Activated CD4-positive, CD25-positive, alpha-beta regulatory T cell treated with anti-CD3 and anti-CD28 coated beads, Interleukin-2, amount 50 U/mL, for 16 hours (primary cell): ENCODE results near the gene FUZ.
"Not testable (repeated sequence)": the region's sequence is repeated elsewhere in the genome, so short reads cannot be mapped to it uniquely, and the experiment has no call there.

Source experiments
- DNase-seq: peaks from one replicate; pipeline ENCODE4 v3.0.0-alpha.2; 2020; ENCODE audit warnings: low read depth, low spot score

FUZ gene

DNA sequence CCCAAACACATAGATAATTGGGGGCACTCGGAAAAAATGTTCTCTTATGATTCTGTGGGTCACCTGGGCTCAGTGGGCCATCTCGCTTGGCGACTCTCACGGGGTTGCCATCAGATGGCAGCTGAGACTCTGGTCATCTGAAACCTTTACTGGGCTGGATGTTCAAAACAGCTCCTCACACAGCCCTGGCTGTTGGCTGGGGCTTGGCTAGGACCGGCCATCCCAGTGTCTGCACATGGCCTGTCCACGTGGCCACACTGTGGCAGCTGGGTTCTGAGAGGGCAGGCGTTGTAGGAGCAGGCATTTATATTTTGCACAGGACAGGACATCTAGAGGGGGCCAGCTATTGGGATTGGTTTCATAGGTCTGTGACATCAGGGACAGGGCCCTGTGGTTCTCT, 20.5 kb upstream of the FUZ start:
- DNase-seq = no peak

DNA sequence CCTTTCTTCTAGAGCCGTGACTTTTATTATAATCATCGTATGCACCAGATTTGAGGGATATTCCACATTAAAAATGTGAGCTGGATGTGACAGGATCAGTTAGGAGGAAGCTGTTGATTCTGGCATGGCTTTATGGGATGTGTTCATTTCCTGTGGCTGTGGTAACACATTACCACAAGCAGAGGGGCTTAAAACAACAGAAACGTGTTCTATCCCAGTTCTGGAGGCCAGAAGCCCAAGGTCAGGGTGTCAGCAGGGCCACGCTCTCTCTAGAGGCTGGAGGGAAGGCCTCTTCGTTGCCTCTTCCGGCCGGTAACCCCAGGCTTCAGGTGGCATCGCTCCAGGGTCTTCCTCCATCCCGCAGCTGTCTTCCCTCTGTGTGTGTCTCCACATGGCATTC, 19.5 kb upstream of the FUZ start:
- DNase-seq = no peak

DNA sequence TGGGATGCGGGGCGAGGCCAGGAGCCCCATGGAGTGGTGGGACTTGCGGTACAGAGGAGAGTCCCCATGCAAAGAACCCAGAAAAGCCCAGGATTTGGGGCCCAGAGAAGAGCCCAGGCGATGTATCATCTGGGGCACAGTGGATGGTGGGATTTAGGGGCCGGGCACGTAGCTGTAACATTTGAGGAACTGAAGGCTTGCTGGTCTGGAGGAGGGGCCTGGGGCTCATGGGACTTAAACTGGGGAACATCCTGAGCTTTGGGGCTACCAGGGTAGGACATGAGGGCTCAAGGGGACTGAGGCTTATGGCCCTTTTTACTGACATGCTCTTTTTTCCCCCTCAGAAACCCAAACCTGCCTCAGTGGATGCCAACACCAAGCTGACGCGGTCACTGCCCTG, 18.5 kb upstream of the FUZ start:
- no peak for DNase-seq

DNA sequence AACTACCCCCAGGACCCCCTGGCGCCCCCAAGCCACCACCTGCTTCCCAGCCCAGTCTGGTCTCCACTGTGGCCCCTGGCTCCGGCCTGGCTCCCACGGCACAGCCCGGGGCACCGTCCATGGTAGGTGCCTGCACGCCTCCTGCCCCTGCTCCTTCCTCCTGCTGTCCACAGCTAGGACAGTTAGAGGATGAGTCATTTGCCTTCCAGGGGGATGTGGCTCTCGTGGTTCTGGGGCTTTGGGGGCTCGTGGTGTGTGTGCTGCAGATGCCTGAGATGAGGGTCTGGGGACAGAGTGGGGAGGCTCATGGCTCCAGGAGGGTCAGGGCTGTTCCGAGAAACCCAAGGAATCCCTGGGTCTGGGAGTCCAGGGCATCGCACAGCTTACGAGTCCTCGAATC, 17.7 kb upstream of the FUZ start:
- DNase-seq = no peak

DNA sequence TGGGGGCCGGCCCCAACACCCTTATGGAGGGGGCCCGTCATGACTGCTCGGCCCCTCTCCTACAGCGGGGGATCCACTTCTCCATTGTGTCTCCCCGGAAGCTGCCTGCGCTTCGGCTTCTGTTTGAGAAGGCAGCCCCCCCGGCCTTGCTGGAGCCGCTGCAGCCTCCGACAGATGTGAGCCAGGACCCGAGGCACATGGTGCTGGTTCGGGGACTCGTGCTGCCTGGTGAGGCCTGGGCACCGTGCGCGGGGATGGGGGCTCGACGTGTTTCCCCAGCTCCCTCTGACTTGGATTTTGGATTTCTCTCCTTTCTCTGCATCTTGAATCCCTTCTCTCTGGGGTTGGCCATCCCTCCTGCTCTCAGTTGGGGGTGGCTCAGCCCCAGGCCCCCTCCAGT, 16.6 kb upstream of the FUZ start:
- no peak for DNase-seq

DNA sequence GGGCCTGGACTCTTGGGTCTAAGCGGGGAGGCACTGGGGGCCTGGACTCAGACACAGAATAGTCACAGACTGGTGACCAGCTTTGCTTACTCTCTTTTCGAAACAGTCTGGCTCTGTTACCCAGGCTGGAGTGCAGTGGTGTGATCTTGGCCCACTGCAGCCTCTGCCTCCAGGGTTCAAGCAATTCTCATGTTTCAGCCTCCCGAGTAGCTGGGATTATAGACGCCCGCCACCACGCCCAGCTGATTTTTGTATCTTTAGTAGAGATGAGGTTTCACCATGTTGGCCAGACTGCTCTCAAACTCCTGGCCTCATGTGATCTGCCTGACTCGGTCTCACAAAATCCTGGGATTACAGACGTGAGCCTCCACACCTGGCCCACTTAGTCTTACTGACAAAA, 16.1 kb upstream of the FUZ start:
- no peak for DNase-seq

DNA sequence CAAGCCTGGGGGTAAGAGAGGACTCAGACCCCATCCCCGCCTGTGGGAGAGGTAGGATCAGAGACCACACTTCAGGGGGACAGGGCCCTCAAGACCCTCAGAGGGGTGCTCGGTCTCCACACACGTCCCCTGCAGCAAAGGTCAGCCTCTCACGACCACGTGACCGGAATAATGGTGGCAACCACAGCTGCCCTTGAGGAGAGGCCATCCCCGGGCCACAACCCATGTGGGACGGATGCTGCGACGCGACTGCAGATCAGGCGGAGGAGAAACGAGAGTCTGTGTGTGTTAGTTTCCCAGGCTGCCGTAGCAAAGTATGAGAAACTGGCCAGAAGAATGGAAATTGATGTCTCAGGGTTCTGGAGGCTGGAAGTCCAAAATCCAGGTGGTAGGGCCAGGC, 13.9 kb upstream of the FUZ start:
- no peak for DNase-seq

DNA sequence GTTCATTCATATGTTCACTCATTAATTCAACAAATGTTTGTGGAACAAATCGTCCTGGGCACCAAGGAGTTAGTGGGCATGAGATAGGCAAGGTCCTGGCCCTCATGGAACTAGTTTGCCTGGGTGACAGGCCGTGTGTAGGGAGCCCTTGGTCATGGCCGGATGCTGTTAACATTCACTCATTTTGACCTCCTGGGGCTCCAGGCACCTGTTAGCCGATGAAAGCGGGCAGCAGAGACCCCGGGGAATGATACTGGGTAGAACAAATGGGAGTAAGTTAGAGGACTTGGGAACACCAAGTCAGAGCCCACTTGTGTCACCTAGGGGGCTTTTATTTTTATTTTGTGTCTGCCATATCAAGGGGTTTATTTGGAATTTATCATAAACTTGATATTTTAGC, 11.6 kb upstream of the FUZ start:
- no peak for DNase-seq

DNA sequence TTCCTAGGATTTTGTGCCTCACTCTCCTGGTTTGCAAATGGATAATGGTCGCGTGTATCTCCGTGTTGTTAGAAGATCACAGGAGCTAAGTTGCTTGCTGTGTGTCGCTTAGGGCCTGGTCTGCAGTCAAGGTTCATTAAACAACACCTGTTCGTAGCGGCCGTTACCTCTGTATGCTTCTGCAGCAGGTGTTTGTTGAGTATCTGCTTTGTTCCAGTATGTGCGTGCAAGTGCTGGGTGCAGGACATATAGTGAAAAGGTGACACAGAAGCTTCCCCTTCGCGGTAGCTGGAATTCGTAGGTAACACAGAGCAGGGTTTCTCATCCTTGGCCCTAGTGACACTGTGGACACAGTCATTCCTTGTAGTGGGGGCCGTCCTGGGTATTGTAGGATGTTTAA, 10.4 kb upstream of the FUZ start:
- DNase-seq = no peak

DNA sequence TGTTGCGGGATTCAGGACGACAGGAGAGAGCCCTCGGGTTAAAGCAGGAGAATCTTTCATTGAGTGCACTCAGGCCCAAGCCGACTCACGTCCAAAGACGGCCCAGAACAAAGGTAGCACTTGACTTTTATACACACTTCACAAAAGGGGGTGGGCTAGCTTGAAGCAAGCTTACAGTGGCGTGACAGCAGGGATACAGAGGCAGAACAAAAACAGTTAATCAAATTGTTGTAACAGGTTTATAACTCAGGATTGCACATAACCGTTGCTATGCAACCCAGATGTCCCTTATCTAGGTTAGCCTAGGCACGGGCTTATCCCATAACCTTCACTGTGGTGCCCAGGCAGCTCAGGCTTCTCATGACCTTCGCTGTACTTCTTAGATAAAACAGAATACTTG, 7.0 kb upstream of the FUZ start:
- DNase-seq = no peak

DNA sequence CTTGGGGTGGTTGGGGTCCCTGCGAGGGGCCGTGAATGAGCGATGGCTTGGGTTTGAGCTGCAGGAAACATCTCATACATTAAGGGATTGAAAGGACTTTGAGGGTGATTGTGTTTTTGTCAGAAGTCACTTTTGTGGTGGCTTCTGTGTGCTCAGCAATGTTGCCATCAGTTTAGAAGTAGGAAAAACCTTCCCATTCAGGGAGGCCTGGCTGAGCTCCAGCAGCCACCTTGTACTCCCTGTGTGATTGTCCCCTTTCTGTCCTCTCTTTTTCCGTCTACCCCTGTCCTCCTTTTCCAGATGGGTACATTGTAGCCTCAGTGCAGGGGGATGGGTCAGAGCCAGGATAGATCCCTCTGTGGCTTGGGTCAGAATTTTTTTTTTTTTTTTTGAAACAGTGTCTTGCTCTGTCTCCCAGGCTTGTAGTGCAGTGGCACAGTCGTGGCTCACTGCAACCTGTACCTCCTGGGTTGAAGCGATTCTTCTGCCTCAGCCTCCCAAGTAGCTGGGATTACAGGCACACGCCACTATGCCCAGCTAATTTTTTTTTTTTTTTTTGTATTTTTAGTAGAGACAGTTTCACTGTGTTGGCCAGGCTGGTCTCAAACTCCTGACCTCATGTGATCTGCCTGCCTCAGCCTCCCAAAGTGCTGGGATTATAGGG, 6.5 kb upstream of the FUZ start:
- DNase-seq = not testable (repeated sequence)

DNA sequence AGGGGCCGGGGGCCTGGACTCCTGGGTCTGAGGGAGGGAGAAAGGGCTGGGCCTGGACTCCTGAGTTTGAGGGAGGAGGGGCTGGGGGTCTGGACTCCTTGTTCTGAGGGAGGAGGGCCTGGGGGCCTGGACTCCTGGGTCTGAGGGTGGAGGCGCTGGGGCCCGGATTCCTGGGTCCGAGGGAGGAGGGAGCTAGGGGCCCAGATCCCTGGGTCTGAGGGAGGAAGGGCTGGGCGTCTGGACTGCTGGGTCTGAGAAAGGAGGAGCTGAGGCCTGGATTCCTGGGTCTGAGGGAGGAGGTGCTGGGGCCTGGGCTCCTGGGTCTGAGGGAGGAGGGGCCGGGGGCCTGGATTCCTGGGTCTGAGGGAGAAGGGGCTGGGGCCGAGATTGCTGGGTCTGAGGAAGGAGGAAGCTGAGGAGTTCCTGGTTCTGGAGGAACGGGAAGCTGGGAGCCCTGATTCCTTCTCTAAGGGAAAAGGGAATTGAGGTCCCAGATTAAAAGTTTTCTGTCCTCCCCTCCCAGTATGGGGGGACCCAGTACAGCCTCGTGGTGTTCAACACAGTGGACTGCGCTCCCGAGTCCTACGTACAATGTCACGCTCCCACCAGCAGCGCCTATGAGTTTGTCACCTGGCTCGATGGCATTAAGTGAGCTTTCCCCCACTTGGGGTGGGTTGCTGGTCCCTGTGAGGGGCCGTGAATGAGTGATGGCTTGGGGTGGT, 5.7 kb upstream of the FUZ start:
- DNase-seq = no peak

DNA sequence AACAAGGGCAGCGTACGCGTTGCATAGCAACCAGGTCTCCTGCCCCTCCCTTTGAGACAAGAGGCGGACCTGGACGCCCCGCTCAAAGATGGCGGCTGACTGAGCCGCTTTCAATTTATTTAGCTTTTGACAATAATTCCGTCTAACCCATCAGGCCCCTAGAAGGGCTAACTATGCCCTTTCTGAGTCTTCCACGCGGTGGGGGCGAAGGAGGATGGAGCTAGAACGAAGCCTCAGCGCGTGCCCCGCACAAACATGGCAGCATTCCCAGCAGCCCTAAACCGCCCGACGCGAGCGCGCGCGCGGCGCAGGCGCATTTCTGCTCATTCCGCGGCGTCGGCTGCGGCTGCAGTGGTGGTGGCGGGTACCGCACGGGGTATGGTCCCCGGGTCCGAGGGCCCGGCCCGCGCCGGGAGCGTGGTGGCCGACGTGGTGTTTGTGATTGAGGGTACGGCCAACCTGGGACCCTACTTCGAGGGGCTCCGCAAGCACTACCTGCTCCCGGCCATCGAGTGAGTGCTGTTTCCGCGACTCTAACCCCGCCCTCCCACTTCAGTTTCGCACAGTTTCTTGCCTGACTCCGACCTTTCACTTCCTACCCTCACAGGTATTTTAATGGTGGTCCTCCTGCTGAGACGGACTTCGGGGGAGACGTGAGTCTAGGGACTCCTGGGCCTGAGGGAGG, 5.0 kb upstream of the FUZ start, which contains the start of gene MED25:
Gene MED25, plus strand, starts transcription at position 326 of the 685 bp plus-strand sequence. Its CDS starts 53 bp downstream, at position 379.
- DNase-seq = peak; percentile 78

DNA sequence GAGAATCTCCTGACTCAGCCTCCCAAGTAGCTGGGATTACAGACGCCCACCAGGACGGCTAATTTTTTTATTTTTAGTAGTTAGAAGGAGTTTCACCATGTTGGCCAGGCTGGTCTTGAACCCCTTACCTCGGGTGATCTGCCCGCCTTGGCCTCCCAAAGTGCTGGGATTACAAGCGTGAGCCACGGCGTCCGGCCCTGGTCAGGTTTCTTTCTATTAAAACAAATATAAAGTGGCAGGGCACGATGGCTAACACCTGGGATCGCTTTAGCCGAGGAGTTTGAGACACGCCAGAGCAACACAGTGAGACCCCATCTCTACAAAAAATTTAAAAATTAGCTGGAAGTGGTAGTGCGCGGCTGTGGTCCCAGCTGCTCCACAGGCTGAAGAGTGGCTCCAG, 3.5 kb upstream of the FUZ start:
- DNase-seq = no peak

DNA sequence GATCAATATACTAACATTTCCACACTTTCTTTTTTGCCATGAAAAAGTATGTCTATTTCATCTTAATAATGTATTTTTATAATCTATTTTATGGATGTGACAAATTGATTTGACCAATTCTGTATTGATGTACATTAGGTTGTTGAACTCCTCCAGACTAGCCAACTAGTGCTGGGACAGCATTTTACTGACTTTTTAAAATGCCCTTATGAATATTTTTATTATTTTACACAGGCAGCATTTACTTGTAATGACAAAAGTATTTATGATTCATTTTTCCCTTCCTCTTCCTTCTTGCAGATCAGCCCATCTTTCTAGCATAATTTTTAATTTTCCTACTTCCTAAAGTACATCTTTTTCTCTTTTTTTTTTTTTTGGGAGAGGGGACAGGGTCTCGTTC, 918 bp upstream of the FUZ start:
- no peak for DNase-seq

DNA sequence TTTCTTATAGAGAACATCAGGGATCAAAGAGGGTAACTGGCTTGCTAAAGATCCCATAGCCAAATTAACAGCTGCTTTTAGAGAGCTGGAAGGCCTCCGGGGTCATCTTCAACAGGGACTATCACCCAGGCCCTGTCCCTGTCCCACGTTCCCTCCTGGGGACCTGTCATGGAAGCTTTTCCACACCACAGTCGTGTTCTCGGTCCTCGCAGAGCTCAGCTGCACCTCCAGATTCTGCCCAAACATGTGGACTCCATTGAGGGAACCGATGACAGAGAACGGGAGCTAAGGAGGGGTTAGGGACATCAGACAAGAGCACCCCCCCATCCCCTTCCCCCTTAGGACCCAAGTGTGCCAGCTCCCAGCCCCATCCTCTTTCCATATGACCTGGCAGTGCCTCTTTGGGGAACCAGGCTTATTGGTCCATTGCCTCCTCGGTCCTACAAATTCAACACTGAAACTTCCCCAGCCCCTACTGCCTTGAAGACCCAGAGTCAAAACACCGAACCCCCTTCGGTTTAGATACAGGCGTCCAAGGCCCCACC, 568 bp downstream of the FUZ start:
- DNase-seq = no peak

DNA sequence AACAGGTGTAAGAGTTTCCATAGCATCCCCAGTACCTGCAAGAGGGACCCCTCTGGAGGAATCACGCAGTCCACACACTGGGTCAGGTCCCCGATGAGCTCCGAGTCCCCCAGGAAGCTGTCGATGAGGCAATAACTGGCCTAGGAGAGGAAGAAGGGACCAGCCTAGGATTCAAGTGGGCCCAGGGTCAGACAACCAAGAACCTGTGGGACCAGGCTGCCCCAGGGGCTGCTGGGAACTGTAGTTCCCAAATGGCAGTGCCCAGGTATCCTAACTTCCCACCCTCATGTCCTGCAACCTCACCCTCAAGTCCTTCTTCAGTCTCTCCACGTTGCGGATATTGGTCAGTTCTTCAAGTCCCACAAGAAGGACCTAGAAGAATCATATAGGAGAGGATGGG, 1.8 kb downstream of the FUZ start:
- no peak for DNase-seq

DNA sequence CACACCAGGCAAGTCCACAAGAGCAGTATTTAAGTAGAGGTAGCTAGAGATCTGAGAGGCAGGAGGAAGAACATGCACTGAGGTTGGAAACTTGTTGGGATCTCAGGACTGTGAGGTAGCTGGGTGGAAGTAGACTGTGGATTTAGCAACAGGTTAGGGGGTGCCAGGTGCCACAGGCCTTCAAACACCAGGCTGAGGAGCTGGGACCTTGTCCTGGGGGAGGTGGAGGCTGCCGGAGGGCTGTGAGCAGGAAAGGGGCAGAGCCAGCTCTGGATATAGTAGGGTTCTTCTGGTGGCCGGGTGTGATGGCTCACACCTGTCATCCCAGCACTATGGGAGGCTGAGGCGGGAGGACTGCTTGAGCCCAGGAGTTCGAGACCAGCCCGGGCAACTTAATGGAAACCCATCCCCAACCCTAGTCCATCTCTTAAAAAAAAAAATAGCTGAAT, 3.1 kb downstream of the FUZ start:
- no peak for DNase-seq

DNA sequence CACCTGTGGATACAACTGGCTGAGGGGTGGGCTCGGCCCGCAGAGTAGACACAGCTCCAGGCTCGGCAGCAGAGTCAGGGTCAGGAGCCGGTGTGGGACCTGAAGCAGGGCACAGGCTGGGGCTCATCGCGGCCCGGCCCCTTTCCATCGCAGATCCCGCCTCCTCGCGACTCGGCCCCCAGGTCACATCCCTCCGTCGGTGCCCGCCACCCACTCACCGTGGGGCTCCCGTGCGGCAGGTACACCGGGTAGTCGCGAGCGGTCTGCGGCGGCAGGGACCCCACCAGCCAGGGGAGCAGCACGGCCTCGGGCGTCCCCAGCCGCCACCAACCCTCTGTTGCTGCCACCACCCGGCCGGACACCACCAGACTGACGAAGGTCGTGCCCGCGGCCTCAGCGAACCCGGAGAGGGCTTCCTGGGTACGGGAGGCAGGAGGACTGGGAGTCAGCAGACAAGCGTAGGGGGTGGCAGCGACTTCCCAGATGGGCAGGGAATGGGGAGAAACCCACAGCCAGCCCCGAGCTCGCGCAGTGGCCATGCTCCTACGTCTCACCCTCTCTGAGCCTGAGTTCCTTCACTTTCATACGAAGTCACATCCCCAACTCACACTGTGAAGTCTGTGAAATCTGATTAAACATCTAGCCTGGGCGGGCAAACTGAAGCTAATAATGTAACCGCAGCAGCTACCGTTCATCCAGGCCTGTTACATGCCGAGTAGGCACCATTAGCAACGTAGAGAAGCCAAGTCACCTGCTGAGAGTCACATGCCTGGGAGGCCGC, 3.7 kb downstream of the FUZ start:
- DNase-seq = peak; percentile 22

DNA sequence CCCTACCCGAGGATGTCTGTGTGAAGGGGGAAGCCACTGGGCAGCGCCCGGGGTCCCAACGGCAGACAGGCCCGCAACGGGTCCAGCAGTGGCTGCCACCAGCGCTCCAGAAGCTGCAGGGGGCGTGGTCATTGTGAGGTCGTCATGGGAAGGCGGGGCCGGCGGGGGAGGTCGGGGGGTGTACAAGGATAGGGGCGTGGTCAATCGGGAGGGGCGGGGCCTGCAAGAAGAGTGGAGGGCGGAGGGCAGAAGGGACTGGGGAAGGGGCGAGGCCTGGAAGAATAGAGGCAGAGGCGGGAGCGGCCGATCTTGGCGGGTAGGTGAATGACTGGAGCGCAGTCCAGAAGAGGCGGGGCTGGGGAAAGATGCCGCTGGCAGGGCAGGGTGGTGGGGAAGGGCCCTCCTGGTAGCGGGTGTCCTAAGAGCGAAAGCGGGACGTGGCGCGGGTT, 4.4 kb downstream of the FUZ start:
- DNase-seq = peak; percentile 66

DNA sequence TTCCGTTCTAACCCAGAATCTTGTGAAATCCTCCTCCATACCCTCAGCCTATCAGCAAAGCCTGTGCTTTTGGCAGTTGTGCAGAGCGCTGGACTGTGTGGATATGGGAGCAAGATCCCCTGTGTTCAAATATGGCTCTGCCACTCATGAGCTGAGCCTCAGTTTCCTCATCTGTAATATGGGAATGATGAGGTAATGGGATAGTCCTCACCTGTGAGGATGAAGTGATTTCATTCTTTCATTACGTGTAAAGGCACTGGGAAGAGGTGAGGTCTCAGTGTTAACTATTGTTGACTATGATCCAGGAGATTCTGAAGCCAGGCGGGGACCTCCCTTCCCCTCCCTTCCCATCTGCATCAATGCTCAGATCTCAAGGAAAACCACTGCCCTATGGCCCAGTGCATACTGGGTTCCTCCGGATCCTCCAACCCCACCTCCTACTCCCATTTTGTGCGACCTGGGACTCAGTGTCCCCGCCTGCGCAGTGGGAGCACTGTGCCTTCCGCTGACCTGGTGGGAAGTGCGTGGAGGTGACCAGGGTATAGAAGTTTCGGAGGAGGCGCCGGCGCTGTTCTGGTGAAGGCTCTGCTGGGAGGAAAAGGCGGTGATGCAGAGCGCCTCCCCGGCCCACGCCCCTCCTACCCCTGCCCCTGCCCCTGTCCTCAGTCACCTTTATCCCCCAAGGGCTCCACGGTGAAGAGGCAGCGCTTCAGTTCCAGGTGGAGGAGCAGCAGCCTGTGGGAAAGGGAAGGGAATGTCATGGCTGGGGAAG, 5.0 kb downstream of the FUZ start:
- DNase-seq = no peak
